PC-3 (cell line): ENCODE data around the gene AOPEP. TPM values are rescaled to one million over a fixed set of nuclear protein-coding genes. Genes with fewer than 3 reads are reported as not detected.

Experiments
- ATAC-seq: fragments of 200-7000 bp; cut with Tn5 transposase; 2 replicates; pipeline ENCODE4 v1.9.1; 2020; ENCODE audit warnings: mild to moderate bottlenecking, moderate library complexity
- BruUV-seq: library from RNA; stranded (reverse); fragments of 400-500 nt; replicated peaks from 2 replicates; lab custom pipeline; 2021; lab: Mats Ljungman, UMichigan
- CTCF ChIA-PET: fragments of 300-600 bp; sonication (Branson Sonifier 250); formaldehyde crosslinking; loops from one replicate; lab custom pipeline; 2022; ENCODE audit warnings: antibody characterized with exemption; lab: Charles Lee
- POLR2A ChIA-PET: fragments of 300-600 bp; sonication (Branson Sonifier 250); formaldehyde crosslinking; loops from one replicate; lab custom pipeline; 2022; ENCODE audit warnings: antibody characterized with exemption; ENCODE audit not compliant: unreplicated experiment; lab: Charles Lee
- DNase-seq: peaks from one replicate; pipeline ENCODE4 v3.0.0-alpha.2; 2015
- H2AFZ ChIP-seq: fragments of 300-600 bp; sonication (generic); 2 replicates; pipeline ENCODE4 v1.6.0; 2016; ENCODE audit warnings: antibody characterized with exemption, low read length
- H3F3A ChIP-seq: fragments of 300-600 bp; sonication (generic); one replicate; pipeline ENCODE4 v1.6.0; 2017; ENCODE audit warnings: antibody characterized with exemption, low read length, control low read depth, mild to moderate bottlenecking; ENCODE audit not compliant: unreplicated experiment
- H3K27ac ChIP-seq: fragments of 300-600 bp; sonication (generic); 2 replicates; pipeline ENCODE4 v1.5.1; 2016; ENCODE audit warnings: mild to moderate bottlenecking, low read length
- H3K27me3 ChIP-seq: fragments of 300-600 bp; sonication (generic); 2 replicates; pipeline ENCODE4 v1.6.1; 2016; ENCODE audit warnings: low read length, mixed read lengths
- H3K36me3 ChIP-seq: fragments of 300-600 bp; sonication (generic); 2 replicates; pipeline ENCODE4 v1.6.1; 2016; ENCODE audit warnings: low read depth, mixed run types, low read length, mixed read lengths
- H3K4me1 ChIP-seq: fragments of 300-600 bp; sonication (generic); 2 replicates; pipeline ENCODE4 v1.5.1; 2016; ENCODE audit warnings: low read length; ENCODE audit not compliant: insufficient read depth
- H3K4me2 ChIP-seq: fragments of 300-600 bp; sonication (generic); 2 replicates; pipeline ENCODE4 v1.6.0; 2016; ENCODE audit warnings: low read length
- H3K4me3 ChIP-seq: fragments of 300-600 bp; sonication (generic); 2 replicates; pipeline ENCODE4 v1.5.1; 2016; ENCODE audit warnings: mild to moderate bottlenecking, low read length, mixed read lengths
- H3K79me2 ChIP-seq: fragments of 300-600 bp; sonication (generic); 2 replicates; pipeline ENCODE4 v1.6.1; 2017; ENCODE audit warnings: low read length, mixed read lengths
- H3K9ac ChIP-seq: fragments of 300-600 bp; sonication (generic); 2 replicates; pipeline ENCODE4 v1.6.0; 2016; ENCODE audit warnings: mild to moderate bottlenecking, low read length
- H3K9me2 ChIP-seq: fragments of 300-600 bp; sonication (generic); replicated peaks from 2 replicates; pipeline ENCODE4 v1.6.1; 2016; ENCODE audit warnings: mixed run types, low read length, mixed read lengths
- H3K9me3 ChIP-seq: fragments of 300-600 bp; sonication (generic); 2 replicates; pipeline ENCODE4 v1.6.1; 2016; ENCODE audit warnings: low read length, mixed read lengths
- H4K20me1 ChIP-seq: fragments of 300-600 bp; sonication (generic); 2 replicates; pipeline ENCODE4 v1.6.1; 2016; ENCODE audit warnings: low read length, mixed read lengths
- CTCF ChIP-seq: fragments of 300-600 bp; sonication (generic); conservative IDR thresholded peaks from 2 replicates; pipeline ENCODE4 v1.5.1; 2017; ENCODE audit warnings: antibody characterized with exemption, low read depth, mild to moderate bottlenecking, low read length
- EZH2 ChIP-seq: fragments of 300-600 bp; sonication (generic); IDR thresholded peaks from one replicate; pipeline ENCODE4 v1.6.1; 2017; ENCODE audit warnings: antibody characterized with exemption, mild to moderate bottlenecking, low read length; ENCODE audit not compliant: unreplicated experiment
- EZH2phosphoT487 ChIP-seq: fragments of 300-600 bp; sonication (generic); IDR thresholded peaks from 2 replicates; pipeline ENCODE4 v1.6.1; 2018; ENCODE audit warnings: mild to moderate bottlenecking, antibody characterized with exemption, low read length, borderline replicate concordance
- intact Hi-C: fragments of 100-400 bp; cut with micrococcal nuclease; formaldehyde crosslinking; loops from 2 replicates; pipeline ENCODE4 v1.9.0; 2023
- total RNA-seq: library from RNA; depleted of rRNA; stranded (reverse); fragments of >200 nt; gene quantifications from 2 replicates; pipeline ENCODE4 v1.2.3, GENCODE V29; 2014

Gene AOPEP
- total RNA-seq, 1 experiment from 2014 or later = 23.1 TPM

GRCh38 chr9:94891183-94891582 lies 164.7 kb downstream of the AOPEP start:
- ChIA-PET POLR2A (no interaction called here), CTCF (no interaction called here)
- H3K79me2 ChIP-seq = 0 out of 2 replicates have a peak, but pooled peaks cover 7% of the 10 kb centered on the region
- TF ChIP-seq CTCF = no peak
- TF ChIP-seq EZH2 = no peak
- no peak for TF ChIP-seq EZH2phosphoT487
- H3K36me3 ChIP-seq = peaks cover 2% of the 10 kb centered on the region; the same call in 1 of the 2 replicates
- no peaks in the 10 kb centered on the region for H3K27me3 ChIP-seq
- no peak overlapping the region for H3K4me3 ChIP-seq
- H2AFZ ChIP-seq = no peak overlapping the region
- no peaks in the 10 kb centered on the region for H3K9me3 ChIP-seq
- peak overlapping the region; percentile 14; the same call in 1 of the 2 replicates for H3K4me2 ChIP-seq
- BruUV-seq = no TSS peak
- H3K9me2 ChIP-seq = no peaks in the 10 kb centered on the region
- peaks cover 41% of the 10 kb centered on the region for H3K4me1 ChIP-seq
- H4K20me1 ChIP-seq = no peaks in the 10 kb centered on the region
- no peak for ATAC-seq
- H3K27ac ChIP-seq = peak overlapping the region; percentile 31
- no peak overlapping the region for H3K9ac ChIP-seq
- intact Hi-C loops = no loop called here
- no peak for DNase-seq
- H3F3A ChIP-seq = no peaks in the 10 kb centered on the region

GRCh38 chr9:94892675-94893074 lies 166.2 kb downstream of the AOPEP start:
- Histone ChIP-seq H4K20me1 (no peaks in the 10 kb centered on the region), H3K27me3 (no peaks in the 10 kb centered on the region), H3K4me1 (peaks cover 33% of the 10 kb centered on the region), H3K36me3 (peaks cover 2% of the 10 kb centered on the region; the same call in 1 of the 2 replicates), H2AFZ (no peak overlapping the region), H3K9me2 (no peaks in the 10 kb centered on the region), H3K4me2 (no peak overlapping the region), H3K4me3 (no peak overlapping the region), H3K79me2 (0 out of 2 replicates have a peak, but pooled peaks cover 7% of the 10 kb centered on the region), H3K9ac (no peak overlapping the region), H3K9me3 (no peaks in the 10 kb centered on the region), H3K27ac (no peak overlapping the region), H3F3A (no peaks in the 10 kb centered on the region)
- TF ChIP-seq CTCF = no peak
- no peak for TF ChIP-seq EZH2phosphoT487
- TF ChIP-seq EZH2 = no peak
- ChIA-PET POLR2A (no interaction called here), CTCF (no interaction called here)
- BruUV-seq = no TSS peak
- DNase-seq = no peak
- intact Hi-C loops = no loop called here
- no peak for ATAC-seq

- BruUV-seq = no TSS peak
- H3K4me2 ChIP-seq = peak overlapping the region; percentile 54
- no peak overlapping the region for H3K27ac ChIP-seq
- peaks cover 23% of the 10 kb centered on the region for H3K4me1 ChIP-seq
- H4K20me1 ChIP-seq = no peaks in the 10 kb centered on the region
- ChIA-PET CTCF (no interaction called here), POLR2A (no interaction called here)
- intact Hi-C loops = no loop called here
- 0 out of 2 replicates have a peak, but pooled peaks cover 3% of the 10 kb centered on the region for H3K79me2 ChIP-seq
- DNase-seq = no peak
- peaks cover 2% of the 10 kb centered on the region; the same call in 1 of the 2 replicates for H3K36me3 ChIP-seq
- H3K9me3 ChIP-seq = no peaks in the 10 kb centered on the region
- H3K9ac ChIP-seq = no peak overlapping the region
- H2AFZ ChIP-seq = no peak overlapping the region
- no peaks in the 10 kb centered on the region for H3K9me2 ChIP-seq
- H3K27me3 ChIP-seq = no peaks in the 10 kb centered on the region
- no peak for ATAC-seq
- H3K4me3 ChIP-seq = no peak overlapping the region
- H3F3A ChIP-seq = no peaks in the 10 kb centered on the region
- no peak for TF ChIP-seq CTCF
These were observed 167.7 kb downstream of the AOPEP start for GRCh38 chr9:94894094-94894699.
